ENCODE measurements around the gene SASS6. TPM values are rescaled to one million over a fixed set of nuclear protein-coding genes. Genes with fewer than 3 reads are reported as not detected.

Gene SASS6
- total and polyA plus RNA-seq, 10 of the 15 experiments (the other 5 are each of a cell fraction or from before 2014, with no cell fraction given), result 6.6 to 17.9 (median 10.2) TPM

GRCh38 chr1:100162881-100163280 lies 30.2 kb upstream of the SASS6 start:
- ChIA-PET RAD21 (ENCODE audit: unreplicated experiment) (interaction anchor here (0.6 to 0.9 kb wide), 2 partner anchors 195 to 297 kb away, joined by 3 read pairs; no protein-coding TSS in a partner anchor), POLR2A (interaction anchor here (0.6 kb wide), 3 partner anchors 104 to 486 kb away, joined by 3 read pairs; no protein-coding TSS in a partner anchor), SMC1A (ENCODE audit: uncharacterized antibody, unreplicated experiment) (interaction anchor here (0.7 to 1.9 kb wide), 3 partner anchors 9 to 218 kb away, joined by 3 to 7 read pairs (median 3); no protein-coding TSS in a partner anchor), CTCF (interaction anchor here (1.1 kb wide), 1 partner anchor 12 kb away, joined by 3 read pairs; no protein-coding TSS in a partner anchor)
- intact Hi-C loops (cut with micrococcal nuclease; ENCODE audit: unreplicated experiment), result no loop called here
- in situ Hi-C loops (cut with MboI), result no loop called here
- no peak for TF ChIP-seq CEBPZ (IDR thresholded peaks at IDR 0.05; ENCODE audit: low read depth, low read length)
- no peak for TF ChIP-seq CTCF (IDR thresholded peaks at IDR 0.05 in 2 of 3, conservative IDR thresholded peaks at IDR 0.05 in 1 of 3; ENCODE audit: control insufficient read depth in 2 of 3, extremely low read depth in 1 of 3, insufficient read depth in 1 of 3, low read depth in 3 of 3, low read length in 3 of 3)
- TF ChIP-seq CUX1 (IDR thresholded peaks at IDR 0.05; ENCODE audit: insufficient replicate concordance, low read depth, low read length), result no peak
- no peak for TF ChIP-seq CHD1 (IDR thresholded peaks at IDR 0.05; ENCODE audit: low read depth, low read length)
- no peak for TF ChIP-seq RBBP5 (conservative IDR thresholded peaks at IDR 0.05)
- no peak for TF ChIP-seq ELK1 (IDR thresholded peaks at IDR 0.05; ENCODE audit: low read depth, low read length)
- TF ChIP-seq RAD51 (IDR thresholded peaks at IDR 0.05), result no peak
- TF ChIP-seq ETV6 (conservative IDR thresholded peaks at IDR 0.05 in 1 of 2, IDR thresholded peaks at IDR 0.05 in 1 of 2; ENCODE audit: borderline replicate concordance in 1 of 2, low read depth in 1 of 2), result no peak
- no peak for ATAC-seq
- no TSS peak for BruUV-seq (replicated peaks)
- H2AFZ ChIP-seq (ENCODE audit: control insufficient read depth, low read depth, low read length), result no peak overlapping the region
- no peak overlapping the region for H3K27ac ChIP-seq (ENCODE audit: control insufficient read depth, insufficient read depth)
- no peaks in the 10 kb centered on the region for H3K36me3 ChIP-seq (ENCODE audit: control insufficient read depth in 2 of 2, insufficient read depth in 2 of 2, low read length in 1 of 2)
- H3K9me3 ChIP-seq (replicated peaks; ENCODE audit: control insufficient read depth, insufficient read depth, low read length), result no peaks in the 10 kb centered on the region
- no peaks in the 10 kb centered on the region for H4K20me1 ChIP-seq (ENCODE audit: control insufficient read depth, insufficient read depth)
- H3K27me3 ChIP-seq (replicated peaks in 1 of 2; ENCODE audit: control insufficient read depth in 2 of 2, insufficient read depth in 2 of 2, low read length in 1 of 2), result no peaks in the 10 kb centered on the region
- H3K4me3 ChIP-seq, result no peak overlapping the region
- DNase-seq (ENCODE audit: low read depth, low spot score), result no peak
- no peaks in the 10 kb centered on the region for H3K79me2 ChIP-seq (ENCODE audit: control insufficient read depth, insufficient read depth, low read length)
- no peaks in the 10 kb centered on the region for H3K4me1 ChIP-seq (ENCODE audit: control insufficient read depth, insufficient read depth, low read length)
- H3K9ac ChIP-seq (ENCODE audit: control insufficient read depth, insufficient read depth, low read length), result no peak overlapping the region
- FAIRE-seq, result no peak
- no peak overlapping the region for H3K4me2 ChIP-seq (ENCODE audit: control insufficient read depth, insufficient read depth)

Data from GM12878 (cell line).